IMR-90 (cell line): Measurements from ENCODE around the gene SLC25A51. TPM values are rescaled to one million over a fixed set of nuclear protein-coding genes. Genes with fewer than 3 reads are reported as not detected.

Experiments used
- ATAC-seq: fragments of 200-7000 bp; cut with Tn5 transposase; 2 replicates; pipeline ENCODE4 v1.9.1; 2020; ENCODE audit warnings: low read depth, mild to moderate bottlenecking, moderate library complexity
- BruUV-seq: library from RNA; stranded (reverse); fragments of 400-500 nt; replicated peaks from 2 replicates; lab custom pipeline; 2021; lab: Mats Ljungman, UMichigan
- CTCF ChIA-PET: fragments of 300-600 bp; formaldehyde crosslinking; extraction: SDS; loops from one replicate; lab custom pipeline; 2021; ENCODE audit warnings: antibody characterized with exemption; lab: Yijun Ruan, JAX
- POLR2A ChIA-PET: fragments of 300-600 bp; sonication (Branson Sonifier 250); formaldehyde crosslinking; loops from one replicate; lab custom pipeline; 2022; ENCODE audit warnings: antibody characterized with exemption; ENCODE audit not compliant: unreplicated experiment; lab: Charles Lee
- DNase-seq: peaks from one replicate; pipeline ENCODE4 v3.0.0; 2013
- H2AFZ ChIP-seq: replicated peaks from 2 replicates; pipeline ENCODE3; 2013; ENCODE audit warnings: low read length, mild to moderate bottlenecking; ENCODE audit not compliant: poor library complexity
- H2AK5ac ChIP-seq: 2 replicates; pipeline ENCODE4 v1.6.1; 2013; ENCODE audit warnings: low read depth, low read length, inconsistent platforms
- H2AK9ac ChIP-seq: replicated peaks from 2 replicates; pipeline ENCODE3; 2013; ENCODE audit warnings: mild to moderate bottlenecking, low read depth, low read length, moderate library complexity; ENCODE audit not compliant: poor library complexity
- H2BK120ac ChIP-seq: 2 replicates; pipeline ENCODE4 v1.6.1; 2013; ENCODE audit warnings: low read depth, low read length, inconsistent platforms
- H2BK15ac ChIP-seq: 3 replicates; pipeline ENCODE4 v1.6.1; 2013; ENCODE audit warnings: low read depth, low read length, inconsistent platforms
- H2BK20ac ChIP-seq: 2 replicates; pipeline ENCODE4 v1.6.1; 2013; ENCODE audit warnings: low read depth, mild to moderate bottlenecking, inconsistent platforms, low read length, moderate library complexity
- H2BK5ac ChIP-seq: 2 replicates; pipeline ENCODE4 v1.6.1; 2013; ENCODE audit warnings: mild to moderate bottlenecking, low read depth, low read length, inconsistent platforms; ENCODE audit not compliant: poor library complexity, severe bottlenecking
- H3K14ac ChIP-seq: replicated peaks from 2 replicates; pipeline ENCODE4 v1.6.1; 2013; ENCODE audit warnings: low read depth, low read length, inconsistent platforms
- H3K18ac ChIP-seq: 2 replicates; pipeline ENCODE4 v1.6.1; 2013; ENCODE audit warnings: low read depth, low read length, control low read depth
- H3K23ac ChIP-seq: 2 replicates; pipeline ENCODE4 v1.6.1; 2013; ENCODE audit warnings: low read depth, low read length, inconsistent platforms
- H3K27ac ChIP-seq: 2 replicates; pipeline ENCODE4 v1.5.1; 2013; ENCODE audit warnings: mild to moderate bottlenecking, control low read depth, low read length; ENCODE audit not compliant: insufficient read depth
- H3K27me3 ChIP-seq: 2 replicates; pipeline ENCODE4 v1.6.1; 2013; ENCODE audit warnings: low read length; ENCODE audit not compliant: control insufficient read depth, insufficient read depth
- H3K36me3 ChIP-seq: 2 replicates; pipeline ENCODE4 v1.6.1; 2013; ENCODE audit warnings: low read length, mixed read lengths; ENCODE audit not compliant: control insufficient read depth, insufficient read depth
- H3K4ac ChIP-seq: 2 replicates; pipeline ENCODE4 v1.6.1; 2013; ENCODE audit warnings: low read depth, low read length, inconsistent platforms
- H3K4me1 ChIP-seq: 2 replicates; pipeline ENCODE4 v1.6.1; 2013; ENCODE audit warnings: low read length, mixed read lengths; ENCODE audit not compliant: control insufficient read depth, insufficient read depth
- H3K4me2 ChIP-seq: 2 replicates; pipeline ENCODE4 v1.6.1; 2013; ENCODE audit warnings: low read depth, mild to moderate bottlenecking, control low read depth, low read length, moderate library complexity
- H3K4me3 ChIP-seq: 2 replicates; pipeline ENCODE4 v1.5.1; 2013; ENCODE audit warnings: low read depth, mild to moderate bottlenecking, control low read depth, low read length, moderate library complexity; ENCODE audit not compliant: insufficient read depth
- H3K56ac ChIP-seq: 2 replicates; pipeline ENCODE4 v1.6.1; 2013; ENCODE audit warnings: low read length, inconsistent platforms; ENCODE audit not compliant: insufficient read depth; ENCODE audit errors: extremely low read depth
- H3K79me1 ChIP-seq, 2 experiments: 2 replicates each; pipeline ENCODE4 v1.6.1; 2013; ENCODE audit warnings: low read length in 2 of 2, inconsistent platforms in 1 of 2, low read depth in 1 of 2
- H3K9ac ChIP-seq: 2 replicates; pipeline ENCODE4 v1.6.1; 2013; ENCODE audit warnings: low read depth, low read length, control low read depth
- H3K9me1 ChIP-seq: 2 replicates; pipeline ENCODE4 v1.6.1; 2013; ENCODE audit warnings: low read length, inconsistent platforms; ENCODE audit not compliant: insufficient read depth
- H3K9me3 ChIP-seq: 2 replicates; pipeline ENCODE4 v1.6.1; 2013; ENCODE audit warnings: low read length; ENCODE audit not compliant: control insufficient read depth, insufficient read depth
- H4K20me1 ChIP-seq: 2 replicates; pipeline ENCODE4 v1.6.1; 2013; ENCODE audit warnings: low read length, inconsistent platforms; ENCODE audit not compliant: insufficient read depth
- H4K5ac ChIP-seq: 2 replicates; pipeline ENCODE4 v1.6.1; 2013; ENCODE audit warnings: mild to moderate bottlenecking, low read depth, low read length, control low read depth
- H4K8ac ChIP-seq, 2 experiments: 2 replicates each; pipeline ENCODE4 v1.6.1; 2013; ENCODE audit warnings: low read depth in 2 of 2, low read length in 2 of 2, control low read depth in 1 of 2, inconsistent platforms in 1 of 2
- H4K91ac ChIP-seq: 2 replicates; pipeline ENCODE4 v1.6.1; 2013; ENCODE audit warnings: low read depth, low read length, inconsistent platforms; ENCODE audit not compliant: insufficient read depth
- MAZ ChIP-seq: IDR thresholded peaks from 2 replicates; pipeline ENCODE4 v1.6.1; 2012; ENCODE audit warnings: low read depth, mild to moderate bottlenecking, low read length, improper control_type of control experiment, moderate library complexity, borderline replicate concordance
- MXI1 ChIP-seq: IDR thresholded peaks from 2 replicates; pipeline ENCODE4 v1.6.1; 2012; ENCODE audit warnings: low read depth, mild to moderate bottlenecking, low read length, moderate library complexity, borderline replicate concordance
- NFE2L2 ChIP-seq: fragments of 150-350 bp; IDR thresholded peaks from 2 replicates; pipeline ENCODE4 v1.6.1; 2016; ENCODE audit warnings: low read depth, mild to moderate bottlenecking, low read length
- RAD21 ChIP-seq: IDR thresholded peaks from 2 replicates; pipeline ENCODE4 v1.6.1; 2012; ENCODE audit warnings: low read length, improper control_type of control experiment
- RCOR1 ChIP-seq: IDR thresholded peaks from 2 replicates; pipeline ENCODE4 v1.6.1; 2012; ENCODE audit warnings: mild to moderate bottlenecking, low read length, improper control_type of control experiment; ENCODE audit not compliant: insufficient replicate concordance
- RFX5 ChIP-seq: IDR thresholded peaks from 2 replicates; pipeline ENCODE4 v1.8.0; 2012; ENCODE audit warnings: low read depth, mild to moderate bottlenecking, low read length, moderate library complexity
- SMC3 ChIP-seq: fragments of 150-350 bp; IDR thresholded peaks from 2 replicates; pipeline ENCODE4 v1.6.1; 2016; ENCODE audit warnings: low read depth, mild to moderate bottlenecking, antibody characterized with exemption, low read length, moderate library complexity
- WGBS, 2 experiments: methylation state at CpG; one replicate each; pipeline versions ENCODE4 v1.1.5 to v1.1.7; 2013; ENCODE audit warnings: missing lambda C conversion rate in 2 of 2; ENCODE audit not compliant: insufficient read length in 1 of 2; ENCODE audit errors: extremely low coverage in 2 of 2; 5-methylcytosine and 5-hydroxymethylcytosine counted together
- dilution Hi-C: fragments of 300-500 bp; cut with HindIII; formaldehyde crosslinking; loops from one replicate; pipeline ENCODE4 v1.14.3; 2018; ENCODE audit warnings: low sequenced_read_pairs; ENCODE audit not compliant: unreplicated experiment
- in situ Hi-C: fragments of 300-500 bp; cut with MboI; formaldehyde crosslinking; loops from 3 replicates; pipeline ENCODE4 v1.14.3; 2019; ENCODE audit warnings: low sequenced_read_pairs, inconsistent platforms, mixed read lengths
- intact Hi-C: fragments of 100-400 bp; cut with micrococcal nuclease; formaldehyde crosslinking; loops from 2 replicates; pipeline ENCODE4 v1.10.0; 2022
- polyA plus RNA-seq, 3 experiments: library from polyadenylated mRNA; depleted of rRNA; stranded (reverse); fragments of >200 nt; gene quantifications; 2 replicates each; pipeline ENCODE4 v1.2.3, GENCODE V29; 2012; ENCODE audit warnings: low replicate concordance in 1 of 3
- total RNA-seq: library from RNA; depleted of rRNA; stranded (reverse); fragments of >200 nt; gene quantifications from 2 replicates; pipeline ENCODE4 v1.2.3, GENCODE V29; 2012
- TF ChIP-seq, protein P1 (sequence below): fragments of 150-350 bp; IDR thresholded peaks from 2 replicates; pipeline ENCODE4 v1.6.1; 2017; ENCODE audit warnings: mild to moderate bottlenecking, antibody characterized with exemption, low read length, low read depth
- TF ChIP-seq, protein P2 (sequence below): fragments of 150-350 bp; IDR thresholded peaks from 2 replicates; pipeline ENCODE4 v1.6.1; 2016; ENCODE audit warnings: low read depth, mild to moderate bottlenecking, low read length, moderate library complexity, borderline replicate concordance

Gene SLC25A51
- total and polyA plus RNA-seq, 2 of the 4 experiments (the other 2 are of a cell fraction), result 14.1 to 81.6 TPM

DNA sequence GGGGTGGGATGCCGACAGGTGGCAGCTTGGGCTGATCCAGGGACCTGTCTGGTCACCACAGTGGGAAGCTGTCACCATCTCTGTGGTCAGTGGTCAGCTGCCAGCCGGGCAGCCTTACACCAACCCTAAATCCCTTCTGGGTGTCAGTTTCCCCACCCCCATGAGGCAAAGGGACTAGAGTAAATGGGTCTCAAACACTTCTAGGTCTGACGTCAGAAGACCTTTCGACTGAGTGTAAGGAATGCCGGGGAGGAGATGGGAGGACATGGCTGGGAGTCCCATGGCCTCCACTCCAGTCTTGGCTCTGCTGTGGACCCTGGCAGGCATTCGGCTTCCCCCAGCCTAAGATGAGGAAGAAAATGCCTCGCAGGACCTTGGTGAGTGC, 40.3 kb upstream of the SLC25A51 start:
- Histone ChIP-seq H4K5ac (peak overlapping the region; percentile 37), H3K9me3 (no peaks in the 10 kb centered on the region), H4K20me1 (peaks cover 17% of the 10 kb centered on the region; the same call in 1 of the 2 replicates), H2BK120ac (peak overlapping the region; percentile 78), H2BK20ac (peak overlapping the region; percentile 35), H3K18ac (peak overlapping the region; percentile 63), H2AFZ (peak overlapping the region; percentile 6), H3K23ac (peak overlapping the region; percentile 71; the same call in 1 of the 2 replicates), H3K4me1 (peaks cover 41% of the 10 kb centered on the region), H3K4ac (peak overlapping the region; percentile 81), H2BK5ac (peak overlapping the region; percentile 80), H3K27me3 (no peaks in the 10 kb centered on the region), H3K4me2 (no peak overlapping the region), H2AK9ac (peak overlapping the region; percentile 89), H2AK5ac (peak overlapping the region; percentile 99), H2BK15ac (peak overlapping the region; percentile 28; the same call in 2 of the 3 replicates), H3K36me3 (peaks cover 54% of the 10 kb centered on the region), H3K27ac (peak overlapping the region; percentile 81), H4K91ac (peak overlapping the region; percentile 96), H4K8ac (peak overlapping the region; percentile 64 to 70), H3K9me1 (peaks cover 65% of the 10 kb centered on the region), H3K79me1 (peaks cover 82 to 95% of the 10 kb centered on the region in 2 experiments), H3K56ac (0 out of 2 replicates have a peak overlapping the region, but pooled peaks have one; percentile 22), H3K4me3 (no peak overlapping the region), H3K9ac (no peak overlapping the region), H3K14ac (peak overlapping the region; percentile 51)
- TF ChIP-seq RAD21, result no peak
- TF ChIP-seq, protein P1, sequence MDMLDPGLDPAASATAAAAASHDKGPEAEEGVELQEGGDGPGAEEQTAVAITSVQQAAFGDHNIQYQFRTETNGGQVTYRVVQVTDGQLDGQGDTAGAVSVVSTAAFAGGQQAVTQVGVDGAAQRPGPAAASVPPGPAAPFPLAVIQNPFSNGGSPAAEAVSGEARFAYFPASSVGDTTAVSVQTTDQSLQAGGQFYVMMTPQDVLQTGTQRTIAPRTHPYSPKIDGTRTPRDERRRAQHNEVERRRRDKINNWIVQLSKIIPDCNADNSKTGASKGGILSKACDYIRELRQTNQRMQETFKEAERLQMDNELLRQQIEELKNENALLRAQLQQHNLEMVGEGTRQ, result no peak
- TF ChIP-seq, protein P2, sequence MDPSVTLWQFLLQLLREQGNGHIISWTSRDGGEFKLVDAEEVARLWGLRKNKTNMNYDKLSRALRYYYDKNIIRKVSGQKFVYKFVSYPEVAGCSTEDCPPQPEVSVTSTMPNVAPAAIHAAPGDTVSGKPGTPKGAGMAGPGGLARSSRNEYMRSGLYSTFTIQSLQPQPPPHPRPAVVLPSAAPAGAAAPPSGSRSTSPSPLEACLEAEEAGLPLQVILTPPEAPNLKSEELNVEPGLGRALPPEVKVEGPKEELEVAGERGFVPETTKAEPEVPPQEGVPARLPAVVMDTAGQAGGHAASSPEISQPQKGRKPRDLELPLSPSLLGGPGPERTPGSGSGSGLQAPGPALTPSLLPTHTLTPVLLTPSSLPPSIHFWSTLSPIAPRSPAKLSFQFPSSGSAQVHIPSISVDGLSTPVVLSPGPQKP, result no peak
- TF ChIP-seq SMC3, result no peak
- no peak for TF ChIP-seq RFX5
- no peak for TF ChIP-seq MXI1
- no peak for TF ChIP-seq MAZ
- no peak for TF ChIP-seq NFE2L2
- TF ChIP-seq RCOR1, result no peak
- intact Hi-C loops, result no loop called here
- DNase-seq, result no peak
- ChIA-PET CTCF (no interaction called here), POLR2A (no interaction called here)
- no TSS peak for BruUV-seq
- in situ Hi-C loops, result no loop called here
- no CpG with 5 or more reads among the region's 7 CpGs for WGBS, 2 experiments
- dilution Hi-C loops, result loop anchor here (25.0 kb wide), 1 partner anchor 118 kb away; the partner anchor contains the start of gene SHB
- no peak; the same call in 1 of the 2 replicates for ATAC-seq
